Peyer's patch (tissue), 4 donors: ENCODE results near the gene SEMA5A.

Experiments
- POLR2A ChIP-seq, 2 donors: fragments of 450-650 bp; IDR thresholded peaks; one replicate each; pipeline ENCODE4 v1.5.1; 2017; ENCODE audit warnings: antibody characterized with exemption in 2 of 2, mild to moderate bottlenecking in 2 of 2, moderate library complexity in 2 of 2
- TF ChIP-seq, protein P1 (sequence below), 6 experiments: fragments of 450-650 bp in 4 of 6; fragments of 200-600 bp in 2 of 6; sonication (generic) in 1 of 6; IDR thresholded peaks; one replicate each; pipeline ENCODE4 v1.5.1; 2017 to 2019; ENCODE audit warnings: antibody characterized with exemption in 6 of 6, mild to moderate bottlenecking in 3 of 6, moderate library complexity in 1 of 6

DNA sequence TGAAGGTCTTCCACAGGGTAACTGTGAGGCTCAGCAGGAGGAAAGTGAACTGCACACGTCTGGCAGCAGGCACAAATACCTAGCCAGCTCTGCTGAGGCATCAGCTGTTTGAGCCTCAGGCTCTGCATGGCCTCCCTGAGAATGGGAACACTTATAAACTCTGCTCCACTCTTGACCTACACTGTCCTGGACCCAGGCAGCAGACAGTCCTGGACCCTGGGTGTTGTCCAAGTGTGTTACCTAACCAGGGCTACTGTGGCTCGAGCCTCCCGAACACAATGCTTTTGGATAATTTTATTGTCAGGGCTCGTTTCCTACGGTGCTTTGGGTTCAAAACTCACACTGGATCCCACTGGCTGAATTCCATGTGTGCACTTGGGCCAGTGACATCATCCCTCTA lies 497.9 kb downstream of the SEMA5A start:
- TF ChIP-seq, protein P1, sequence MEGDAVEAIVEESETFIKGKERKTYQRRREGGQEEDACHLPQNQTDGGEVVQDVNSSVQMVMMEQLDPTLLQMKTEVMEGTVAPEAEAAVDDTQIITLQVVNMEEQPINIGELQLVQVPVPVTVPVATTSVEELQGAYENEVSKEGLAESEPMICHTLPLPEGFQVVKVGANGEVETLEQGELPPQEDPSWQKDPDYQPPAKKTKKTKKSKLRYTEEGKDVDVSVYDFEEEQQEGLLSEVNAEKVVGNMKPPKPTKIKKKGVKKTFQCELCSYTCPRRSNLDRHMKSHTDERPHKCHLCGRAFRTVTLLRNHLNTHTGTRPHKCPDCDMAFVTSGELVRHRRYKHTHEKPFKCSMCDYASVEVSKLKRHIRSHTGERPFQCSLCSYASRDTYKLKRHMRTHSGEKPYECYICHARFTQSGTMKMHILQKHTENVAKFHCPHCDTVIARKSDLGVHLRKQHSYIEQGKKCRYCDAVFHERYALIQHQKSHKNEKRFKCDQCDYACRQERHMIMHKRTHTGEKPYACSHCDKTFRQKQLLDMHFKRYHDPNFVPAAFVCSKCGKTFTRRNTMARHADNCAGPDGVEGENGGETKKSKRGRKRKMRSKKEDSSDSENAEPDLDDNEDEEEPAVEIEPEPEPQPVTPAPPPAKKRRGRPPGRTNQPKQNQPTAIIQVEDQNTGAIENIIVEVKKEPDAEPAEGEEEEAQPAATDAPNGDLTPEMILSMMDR (IDR thresholded peaks at IDR 0.05) = no peak
- no peak for TF ChIP-seq POLR2A (IDR thresholded peaks at IDR 0.05)
